Lung (tissue), 12 donors: Measurements from ENCODE around the gene ANXA3. TPM values are rescaled to one million over a fixed set of nuclear protein-coding genes. Genes with fewer than 3 reads are reported as not detected.

Experiments used
- ATAC-seq: fragments of 200-7000 bp; cut with Tn5 transposase; one replicate; pipeline ENCODE4 v1.9.1; 2020; ENCODE audit warnings: moderate number of reproducible peaks; ENCODE audit not compliant: insufficient read depth, low FRiP score
- DNase-seq, 3 donors: peaks; one replicate each; pipeline ENCODE4 v3.0.0-alpha.2; 2013 to 2017
- H3K27ac ChIP-seq, 2 donors: one replicate each; pipeline ENCODE4 v1.5.1; 2013; ENCODE audit warnings: mild to moderate bottlenecking in 2 of 2, moderate library complexity in 2 of 2, control low read depth in 1 of 2, inconsistent platforms in 1 of 2, low read depth in 1 of 2, low read length in 1 of 2
- H3K27me3 ChIP-seq, 3 donors: one replicate each; pipeline ENCODE4 v1.5.1; 2013; ENCODE audit warnings: low read length in 2 of 3; ENCODE audit not compliant: control insufficient read depth in 3 of 3, insufficient read depth in 3 of 3
- H3K36me3 ChIP-seq, 4 donors: one replicate each; pipeline ENCODE4 v1.5.1; 2013; ENCODE audit warnings: low read length in 4 of 4, mild to moderate bottlenecking in 1 of 4, moderate library complexity in 1 of 4; ENCODE audit not compliant: control insufficient read depth in 4 of 4, insufficient read depth in 4 of 4
- H3K4me1 ChIP-seq, 5 donors: one replicate each; pipeline ENCODE4 v1.5.1; 2013; ENCODE audit warnings: low read length in 5 of 5, mild to moderate bottlenecking in 2 of 5, moderate library complexity in 1 of 5; ENCODE audit not compliant: control insufficient read depth in 5 of 5, insufficient read depth in 5 of 5
- H3K4me3 ChIP-seq: one replicate; pipeline ENCODE4 v1.5.1; 2013; ENCODE audit warnings: mild to moderate bottlenecking, control low read depth, moderate library complexity
- H3K9ac ChIP-seq, 2 donors: one replicate each; pipeline ENCODE4 v1.5.1; 2013; ENCODE audit warnings: low read length in 2 of 2, control low read depth in 1 of 2; ENCODE audit not compliant: insufficient read depth in 1 of 2
- H3K9me3 ChIP-seq, 4 donors: one replicate each; pipeline ENCODE4 v1.5.1; 2013; ENCODE audit warnings: low read length in 3 of 4, mild to moderate bottlenecking in 1 of 4, moderate library complexity in 1 of 4; ENCODE audit not compliant: control insufficient read depth in 4 of 4, insufficient read depth in 3 of 4
- WGBS, 2 donors: extraction: QIAGEN DNeasy Blood & Tissue Kit; methylation state at CpG; one replicate each; pipeline ENCODE4 v1.1.7; 2013; 5-methylcytosine and 5-hydroxymethylcytosine counted together
- polyA plus RNA-seq, 2 donors: library from polyadenylated mRNA; stranded (reverse); fragments of 200-250 nt; gene quantifications; one replicate each; pipeline ENCODE4 v1.2.1, GENCODE V29; 2013
- total RNA-seq, 2 donors: library from RNA; depleted of rRNA in 1 of 2; stranded (reverse); fragments of >200 nt in 1 of 2; gene quantifications; one replicate each; pipeline ENCODE4 v1.2.1, GENCODE V29; 2014 to 2021
- TF ChIP-seq, protein P1 (sequence below): IDR thresholded peaks from 2 replicates; pipeline ENCODE4 v1.5.1; 2012; ENCODE audit warnings: mild to moderate bottlenecking; ENCODE audit errors: control extremely low read depth, extremely low read depth
- donor health status: control.
- donor health status: control.
- donor health status: Bipolar disorder and iron deficiency.
- donor health status: healthy.
- donor health status: DM: yes; HTN: yes; CAD: no.

ANXA3 gene
- total and polyA plus RNA-seq, 4 donors: 84.1 to 244 (median 156) TPM

- Histone ChIP-seq H3K4me3 (no peak overlapping the region), H3K9ac (no peak overlapping the region), H3K27me3 (no peaks in the 10 kb centered on the region), H3K4me1 (no peaks in the 10 kb centered on the region), H3K27ac (no peak overlapping the region), H3K36me3 (peaks cover 0 to 8% (median 3%) of the 10 kb centered on the region in 4 donors), H3K9me3 (no peaks in the 10 kb centered on the region)
- ATAC-seq (no peak), DNase-seq (no peak)
- WGBS, 2 donors: 56 to 64% methylated on average over 3 of the region's 3 CpGs
- TF ChIP-seq, protein P1, sequence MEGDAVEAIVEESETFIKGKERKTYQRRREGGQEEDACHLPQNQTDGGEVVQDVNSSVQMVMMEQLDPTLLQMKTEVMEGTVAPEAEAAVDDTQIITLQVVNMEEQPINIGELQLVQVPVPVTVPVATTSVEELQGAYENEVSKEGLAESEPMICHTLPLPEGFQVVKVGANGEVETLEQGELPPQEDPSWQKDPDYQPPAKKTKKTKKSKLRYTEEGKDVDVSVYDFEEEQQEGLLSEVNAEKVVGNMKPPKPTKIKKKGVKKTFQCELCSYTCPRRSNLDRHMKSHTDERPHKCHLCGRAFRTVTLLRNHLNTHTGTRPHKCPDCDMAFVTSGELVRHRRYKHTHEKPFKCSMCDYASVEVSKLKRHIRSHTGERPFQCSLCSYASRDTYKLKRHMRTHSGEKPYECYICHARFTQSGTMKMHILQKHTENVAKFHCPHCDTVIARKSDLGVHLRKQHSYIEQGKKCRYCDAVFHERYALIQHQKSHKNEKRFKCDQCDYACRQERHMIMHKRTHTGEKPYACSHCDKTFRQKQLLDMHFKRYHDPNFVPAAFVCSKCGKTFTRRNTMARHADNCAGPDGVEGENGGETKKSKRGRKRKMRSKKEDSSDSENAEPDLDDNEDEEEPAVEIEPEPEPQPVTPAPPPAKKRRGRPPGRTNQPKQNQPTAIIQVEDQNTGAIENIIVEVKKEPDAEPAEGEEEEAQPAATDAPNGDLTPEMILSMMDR: no peak
Observed at GRCh38 chr4:78581618-78582017, 30.0 kb downstream of the ANXA3 start.

GRCh38 chr4:78584863-78585547 is 33.4 kb downstream of the ANXA3 start:
- Histone ChIP-seq H3K36me3 (peaks cover 0 to 14% (median 4%) of the 10 kb centered on the region in 4 donors), H3K9ac (no peak overlapping the region), H3K4me3 (no peak overlapping the region), H3K27ac (no peak overlapping the region), H3K27me3 (no peaks in the 10 kb centered on the region), H3K9me3 (no peaks in the 10 kb centered on the region), H3K4me1 (no peaks in the 10 kb centered on the region)
- DNase-seq (no peak), ATAC-seq (no peak)
- TF ChIP-seq, protein P1: no peak
- WGBS, 2 donors: 82 to 89% methylated on average over 4 of the region's 4 CpGs

DNA sequence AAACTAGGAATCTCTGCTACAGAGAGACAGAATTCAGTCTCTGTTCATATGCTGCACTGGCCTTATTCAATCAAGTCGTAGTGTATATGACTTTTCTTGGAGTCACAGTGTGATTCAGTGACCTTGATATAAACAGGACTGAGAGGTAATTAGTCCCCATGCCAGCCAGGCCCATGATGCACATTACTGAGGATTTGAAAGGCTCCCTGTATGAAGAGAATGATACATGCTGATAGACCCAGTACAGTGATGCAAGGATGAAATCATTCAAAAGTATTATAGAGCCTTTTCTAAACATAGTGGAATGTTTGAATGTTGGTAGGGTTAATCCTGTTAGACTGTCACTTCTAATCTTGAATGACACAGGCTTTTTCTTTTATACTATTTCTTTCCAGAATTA is 34.1 kb downstream of the ANXA3 start:
- TF ChIP-seq, protein P1: no peak
- WGBS, 2 donors: 2 to 72% methylated on average over 1 of the region's 1 CpG
- peaks cover 0 to 14% (median 4%) of the 10 kb centered on the region in 4 donors for H3K36me3 ChIP-seq

More for the DNA sequence above, 34.1 kb downstream of the ANXA3 start:
- H3K9me3 ChIP-seq: no peaks in the 10 kb centered on the region
- H3K27me3 ChIP-seq: no peaks in the 10 kb centered on the region
- DNase-seq (no peak), ATAC-seq (no peak)
- H3K4me1 ChIP-seq: no peaks in the 10 kb centered on the region
- no peak overlapping the region for H3K27ac ChIP-seq
- no peak overlapping the region for H3K9ac ChIP-seq
- no peak overlapping the region for H3K4me3 ChIP-seq
